NCI-H345 treated with DMSO at 0.1 percent for 48 hours (cell line): Measurements from ENCODE around the gene SLC5A8.
A peak's percentile ranks its signal among the peaks of the same experiment; 100 is the strongest.
"Not testable (repeated sequence)": the region's sequence is repeated elsewhere in the genome, so short reads cannot be mapped to it uniquely, and the experiment has no call there.

Source experiments
- DNase-seq: peaks from one replicate; lab custom pipeline; 2025; ENCODE audit not compliant: unreplicated experiment; lab: John Stamatoyannopoulos, UW

The SLC5A8 gene

GRCh38 chr12:101173197-101173749 is 36.8 kb downstream of the SLC5A8 start:
- no peak for DNase-seq

- no peak for DNase-seq
Measured at GRCh38 chr12:101172316-101172715, 37.7 kb downstream of the SLC5A8 start.

- no peak for DNase-seq
Measured at GRCh38 chr12:101168001-101168400, 42.0 kb downstream of the SLC5A8 start.

- no peak for DNase-seq
Measured at GRCh38 chr12:101166866-101167265, 43.2 kb downstream of the SLC5A8 start.

- DNase-seq, result no peak
Measured at GRCh38 chr12:101165319-101165718, 44.7 kb downstream of the SLC5A8 start.

- DNase-seq, result not testable (repeated sequence)
Measured at GRCh38 chr12:101145777-101146431, 64.1 kb downstream of the SLC5A8 start.

- DNase-seq, result no peak
Measured at GRCh38 chr12:101127521-101128219, 82.4 kb downstream of the SLC5A8 start.

- no peak for DNase-seq
Measured at GRCh38 chr12:101117842-101118241, 92.2 kb downstream of the SLC5A8 start.

GRCh38 chr12:101116911-101117310 is 93.1 kb downstream of the SLC5A8 start:
- DNase-seq, result peak; percentile 20

GRCh38 chr12:101115326-101115725 is 94.7 kb downstream of the SLC5A8 start:
- DNase-seq, result no peak

GRCh38 chr12:101111441-101111840 is 98.6 kb downstream of the SLC5A8 start:
- DNase-seq, result no peak

- no peak for DNase-seq
Measured at GRCh38 chr12:101110866-101111265, 99.2 kb downstream of the SLC5A8 start.

- no peak for DNase-seq
Measured at GRCh38 chr12:101108130-101108529, 101.9 kb downstream of the SLC5A8 start.

GRCh38 chr12:101107032-101107763 is 102.8 kb downstream of the SLC5A8 start:
- DNase-seq, result no peak
